ENCODE measurements around the gene S100A16.

S100A16 gene

GRCh38 chr1:153560771-153561465 is 52.0 kb downstream of the S100A16 start:
- DNase-seq, result no peak

- DNase-seq, result no peak
Observed at GRCh38 chr1:153560241-153560640, 52.7 kb downstream of the S100A16 start.

GRCh38 chr1:153557877-153558276 is 55.1 kb downstream of the S100A16 start:
- DNase-seq, result no peak
